Activated naive CD8-positive, alpha-beta T cell treated with anti-CD3 and anti-CD28 coated beads, Interleukin-2, amount 50 U/mL, for 24 hours (primary cell): ENCODE measurements around the gene SLC51A.

Source experiments
- ATAC-seq: fragments of 150-1000 bp; cut with Tn5 transposase; one replicate; pipeline ENCODE4 v1.10.0; 2021
- DNase-seq: peaks from one replicate; pipeline ENCODE4 v3.0.0; 2021
- H3K27ac Mint-ChIP-seq: one replicate; pipeline ENCODE4 v1.8.0; 2021; ENCODE audit warnings: mild to moderate bottlenecking, mixed read lengths
- H3K27me3 Mint-ChIP-seq: one replicate; pipeline ENCODE4 v1.8.0; 2021; ENCODE audit warnings: mixed read lengths
- H3K36me3 Mint-ChIP-seq: one replicate; pipeline ENCODE4 v1.8.0; 2021; ENCODE audit warnings: low read depth, mixed read lengths
- H3K4me1 Mint-ChIP-seq: one replicate; pipeline ENCODE4 v1.8.0; 2021; ENCODE audit warnings: mixed read lengths
- H3K4me3 Mint-ChIP-seq: one replicate; pipeline ENCODE4 v1.8.0; 2021; ENCODE audit warnings: mild to moderate bottlenecking, moderate library complexity, mixed read lengths
- H3K9me3 Mint-ChIP-seq: one replicate; pipeline ENCODE4 v1.8.0; 2021; ENCODE audit warnings: mixed read lengths

The SLC51A gene

DNA sequence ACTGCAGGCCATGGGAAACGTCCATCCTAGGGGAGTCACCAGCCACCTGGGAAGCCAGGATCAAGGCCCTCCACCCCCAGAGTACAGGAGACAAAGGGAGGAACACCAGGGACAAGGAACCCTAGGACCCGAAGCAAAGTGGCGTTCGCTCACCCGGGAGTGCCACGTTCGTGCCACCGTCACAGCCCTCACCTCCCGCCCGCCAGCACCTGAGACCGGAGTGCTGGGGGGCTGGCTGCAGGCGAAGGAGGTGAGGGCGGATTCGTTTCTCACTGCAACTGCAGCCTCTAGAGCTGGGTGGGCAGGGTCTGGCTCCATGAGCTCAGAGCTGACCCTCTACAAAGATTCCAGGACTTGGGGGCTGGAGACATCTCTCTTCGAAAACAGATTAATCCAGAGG, 31.5 kb upstream of the SLC51A start:
- DNase-seq (no peak), ATAC-seq (no peak)
- Mint-ChIP-seq H3K4me3 (no peak overlapping the region), H3K27ac (no peak overlapping the region), H3K4me1 (peaks cover 53% of the 10 kb centered on the region), H3K9me3 (no peaks in the 10 kb centered on the region), H3K27me3 (no peaks in the 10 kb centered on the region), H3K36me3 (no peaks in the 10 kb centered on the region)

DNA sequence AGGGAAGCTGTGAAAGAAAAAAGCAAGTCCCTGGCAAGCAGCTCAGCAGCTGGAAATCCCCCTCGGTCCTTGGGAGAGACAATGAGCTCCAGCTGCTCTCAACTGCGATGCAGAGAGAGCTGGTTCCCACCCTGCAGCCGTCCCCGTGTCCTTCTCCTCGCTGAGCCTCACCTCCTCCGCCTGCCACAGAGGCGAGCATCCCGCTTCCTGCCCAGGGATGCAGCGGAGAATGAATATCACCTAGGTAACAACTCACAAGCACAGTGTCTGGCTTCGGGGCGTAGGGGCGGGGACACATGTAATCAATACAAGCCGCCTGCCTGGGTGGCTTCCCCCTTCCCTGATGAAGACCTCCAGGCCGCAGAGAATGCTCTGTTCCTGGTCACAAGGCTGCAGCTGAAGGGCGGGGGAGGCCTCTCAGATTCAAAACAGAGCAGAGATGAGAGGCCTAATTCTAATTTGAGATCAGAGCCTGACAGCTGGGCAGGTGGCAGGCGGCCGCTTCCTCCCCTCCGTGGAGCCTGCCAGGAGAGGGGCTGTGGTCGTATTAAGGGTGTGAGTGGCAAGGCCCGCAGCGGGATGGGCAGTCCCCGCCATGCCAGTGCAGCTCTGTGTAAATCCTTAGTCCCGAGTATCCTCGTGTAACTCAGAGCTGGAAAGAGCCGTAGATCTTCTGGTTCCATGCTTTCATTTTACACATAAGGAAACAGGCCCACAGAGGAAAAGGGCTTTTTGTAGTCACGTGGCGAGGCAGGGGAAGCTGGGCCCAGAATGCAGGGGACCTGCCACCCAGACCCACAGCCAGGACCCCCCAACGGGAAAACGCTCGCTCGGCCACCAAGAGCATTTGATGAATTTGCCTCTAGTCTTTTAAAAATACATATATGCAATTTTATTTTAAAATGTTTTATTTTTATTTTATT, 29.4 kb upstream of the SLC51A start:
- H3K4me1 Mint-ChIP-seq, result peaks cover 46% of the 10 kb centered on the region
- H3K27me3 Mint-ChIP-seq, result no peaks in the 10 kb centered on the region
- H3K4me3 Mint-ChIP-seq, result no peak overlapping the region
- peak overlapping the region; percentile 46 for H3K27ac Mint-ChIP-seq
- DNase-seq (no peak), ATAC-seq (no peak)
- H3K9me3 Mint-ChIP-seq, result no peaks in the 10 kb centered on the region
- no peaks in the 10 kb centered on the region for H3K36me3 Mint-ChIP-seq

DNA sequence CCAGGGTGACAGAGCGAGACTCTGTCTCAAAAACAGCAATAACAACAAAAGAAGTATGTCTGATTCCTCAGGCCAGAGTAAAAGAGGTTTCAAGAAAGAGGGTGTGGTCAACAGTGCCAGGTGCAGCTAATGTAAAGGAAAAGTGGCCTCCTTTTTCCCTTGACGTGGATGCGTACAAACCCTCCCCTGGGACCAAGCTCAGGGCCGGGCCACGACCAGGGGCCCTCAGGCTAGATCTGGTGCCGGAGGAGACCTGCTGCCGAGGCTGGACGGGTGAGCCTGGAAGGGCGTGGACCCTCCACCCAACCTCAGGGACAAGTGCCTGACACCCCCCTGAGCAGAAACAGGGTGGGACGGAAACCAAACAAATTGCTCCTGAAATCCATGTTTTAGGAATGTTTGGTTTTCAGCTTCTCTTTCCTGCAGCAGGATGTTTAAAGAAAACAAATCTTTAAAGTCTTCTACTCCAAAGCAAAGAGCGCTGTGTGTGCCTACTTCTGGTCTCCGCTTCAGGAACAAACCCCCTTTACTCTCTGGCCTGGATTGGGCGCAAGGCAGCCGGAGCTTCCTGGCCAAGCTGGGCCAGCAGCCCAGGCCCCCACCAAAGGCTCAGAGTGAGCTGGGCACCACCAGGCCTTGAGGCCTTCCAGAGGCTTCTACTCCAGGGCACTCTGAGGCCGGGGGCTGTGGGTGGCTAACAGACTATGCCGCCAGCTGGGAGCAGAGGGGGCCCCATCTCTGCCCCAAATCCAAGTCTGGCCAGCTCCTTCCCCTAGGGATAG, 26.6 kb upstream of the SLC51A start:
- Mint-ChIP-seq H3K9me3 (no peaks in the 10 kb centered on the region), H3K27ac (no peak overlapping the region), H3K27me3 (no peaks in the 10 kb centered on the region), H3K36me3 (no peaks in the 10 kb centered on the region), H3K4me3 (no peak overlapping the region), H3K4me1 (peaks cover 42% of the 10 kb centered on the region)
- no peak for ATAC-seq
- no peak for DNase-seq

DNA sequence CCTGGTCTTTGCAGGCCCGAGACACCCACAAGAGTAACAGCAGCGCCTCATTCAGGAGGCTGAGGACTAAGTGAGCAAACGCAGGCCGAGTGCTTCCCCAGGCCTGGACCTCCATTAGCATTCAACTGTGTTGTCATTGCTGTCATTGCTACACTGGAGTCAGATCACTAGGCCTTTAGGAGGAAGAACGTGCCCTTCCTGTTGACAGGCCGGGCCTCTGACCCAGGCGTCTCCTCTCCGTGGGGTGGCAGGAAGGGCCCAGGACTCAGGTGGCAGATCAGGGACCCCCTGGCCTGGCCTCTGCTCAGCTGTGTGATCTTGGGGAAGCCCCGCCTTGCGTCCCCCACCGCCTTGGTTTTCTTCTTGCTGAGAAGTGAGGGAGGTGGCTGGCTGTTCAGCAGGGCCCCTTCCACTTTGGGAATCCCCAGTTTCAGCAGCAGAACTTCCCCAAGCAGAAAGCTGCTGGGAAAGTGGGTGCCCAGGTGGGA, 24.3 kb upstream of the SLC51A start:
- Mint-ChIP-seq H3K36me3 (no peaks in the 10 kb centered on the region), H3K9me3 (no peaks in the 10 kb centered on the region), H3K4me1 (peaks cover 39% of the 10 kb centered on the region), H3K27ac (peak overlapping the region; percentile 86), H3K4me3 (peak overlapping the region; percentile 48), H3K27me3 (no peaks in the 10 kb centered on the region)
- DNase-seq (peak; percentile 68), ATAC-seq (peak; percentile 56)

DNA sequence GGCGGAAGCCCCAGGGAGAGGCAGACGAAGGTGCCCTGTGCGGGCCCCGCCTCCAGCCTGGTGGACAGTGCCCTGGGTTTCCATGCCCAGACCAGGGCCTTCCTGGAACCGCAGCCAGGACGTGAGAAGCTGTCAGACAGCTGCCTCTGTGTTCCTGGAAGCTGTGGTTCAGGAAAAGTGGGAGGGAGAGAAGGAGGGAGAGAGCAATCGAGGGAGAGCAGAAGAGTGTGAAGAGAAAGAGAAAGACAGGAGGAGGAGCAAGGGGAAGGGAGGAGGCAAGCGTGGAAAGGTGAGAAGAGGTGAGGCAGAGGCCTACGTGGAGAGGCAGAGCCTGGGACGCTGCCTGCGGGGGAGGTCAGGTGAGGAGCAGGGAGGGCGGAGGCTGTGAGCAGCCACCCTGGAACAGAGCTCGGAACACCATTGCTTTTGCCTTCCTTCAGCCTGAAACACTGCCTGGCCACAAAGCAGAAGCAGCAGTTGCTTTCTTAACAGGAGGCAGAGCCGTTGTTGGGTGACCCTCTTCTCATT, 23.7 kb upstream of the SLC51A start:
- H3K27me3 Mint-ChIP-seq, result no peaks in the 10 kb centered on the region
- no peak for ATAC-seq
- H3K9me3 Mint-ChIP-seq, result no peaks in the 10 kb centered on the region
- DNase-seq, result no peak
- peak overlapping the region; percentile 48 for H3K4me3 Mint-ChIP-seq
- peak overlapping the region; percentile 86 for H3K27ac Mint-ChIP-seq
- H3K36me3 Mint-ChIP-seq, result no peaks in the 10 kb centered on the region
- peaks cover 41% of the 10 kb centered on the region for H3K4me1 Mint-ChIP-seq

DNA sequence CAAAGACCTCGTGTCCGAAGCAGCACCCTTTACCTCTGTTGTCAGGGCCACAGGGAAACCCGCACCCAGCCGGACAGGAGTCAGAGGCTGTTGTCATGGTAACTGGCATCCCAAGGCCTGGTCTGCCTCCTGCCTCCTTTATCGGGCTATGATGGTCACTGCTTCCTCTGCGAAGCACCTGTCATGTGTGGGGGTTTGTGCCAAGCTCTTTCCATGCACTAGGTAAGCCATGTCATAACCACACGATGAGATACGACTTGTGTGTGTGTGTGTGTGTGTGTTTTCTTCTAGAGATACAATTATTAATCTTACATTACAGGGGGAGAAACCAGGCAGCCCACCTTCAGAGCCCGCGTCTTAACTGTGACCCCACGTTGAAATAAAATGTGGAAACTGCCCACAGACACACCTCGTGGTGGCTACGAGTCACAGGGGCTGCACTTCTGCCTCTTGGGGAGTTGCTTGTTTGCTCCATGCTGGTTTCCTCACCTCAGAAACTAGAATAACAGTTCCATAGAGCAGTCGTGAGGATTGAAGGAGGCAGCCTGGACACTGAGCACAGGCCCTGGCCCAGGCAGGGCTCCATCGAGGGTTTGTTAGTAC, 23.1 kb upstream of the SLC51A start:
- Mint-ChIP-seq H3K4me3 (peak overlapping the region; percentile 48), H3K9me3 (no peaks in the 10 kb centered on the region)
- peak; percentile 22 for ATAC-seq

DNA sequence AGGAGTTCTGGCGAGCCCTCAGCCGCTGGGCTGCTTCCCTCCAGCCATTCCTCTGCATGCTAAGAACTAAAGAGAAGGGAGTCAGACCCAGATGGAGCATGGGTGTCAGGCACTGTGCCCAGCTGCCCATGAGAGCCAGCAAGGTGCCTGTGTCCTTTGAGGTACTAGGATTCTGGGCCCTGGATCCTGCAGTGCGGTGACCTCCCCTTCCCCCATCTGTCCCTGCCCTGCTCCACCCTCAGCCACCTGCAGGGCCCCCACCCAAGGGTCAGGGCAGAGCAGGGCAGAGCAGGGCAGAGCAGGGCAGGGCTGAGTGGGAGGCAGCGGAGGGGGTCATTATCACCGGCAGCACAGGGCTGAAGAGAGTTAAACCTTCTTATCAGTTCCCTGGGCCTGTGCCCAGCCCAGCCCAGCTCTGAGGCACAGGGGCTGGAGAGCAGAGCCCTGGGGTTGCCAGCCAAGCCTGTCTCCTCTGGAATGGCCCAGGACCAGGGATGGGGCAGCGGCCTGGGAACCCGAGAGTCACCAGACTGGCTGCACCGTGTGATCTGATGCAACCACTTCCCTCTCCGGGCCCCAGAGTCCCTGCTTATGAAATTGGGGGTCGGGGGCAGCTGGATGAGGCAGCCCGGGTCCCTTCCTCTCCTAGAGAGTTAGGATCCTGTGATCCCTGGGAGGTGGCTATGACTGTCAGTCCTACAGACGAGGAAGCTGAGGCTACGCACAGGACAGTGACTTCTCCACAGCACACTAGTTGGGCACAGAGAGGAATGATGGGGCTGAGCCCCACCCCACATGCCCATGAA, 22.4 kb upstream of the SLC51A start:
- Mint-ChIP-seq H3K27ac (peak overlapping the region; percentile 86), H3K4me1 (peaks cover 47% of the 10 kb centered on the region), H3K9me3 (no peaks in the 10 kb centered on the region), H3K4me3 (no peak overlapping the region), H3K27me3 (no peaks in the 10 kb centered on the region), H3K36me3 (no peaks in the 10 kb centered on the region)
- DNase-seq (no peak), ATAC-seq (no peak)

More for the DNA sequence above, 23.1 kb upstream of the SLC51A start:
- Mint-ChIP-seq H3K27me3 (no peaks in the 10 kb centered on the region), H3K36me3 (no peaks in the 10 kb centered on the region), H3K4me1 (peaks cover 47% of the 10 kb centered on the region), H3K27ac (peak overlapping the region; percentile 86)
- no peak for DNase-seq

DNA sequence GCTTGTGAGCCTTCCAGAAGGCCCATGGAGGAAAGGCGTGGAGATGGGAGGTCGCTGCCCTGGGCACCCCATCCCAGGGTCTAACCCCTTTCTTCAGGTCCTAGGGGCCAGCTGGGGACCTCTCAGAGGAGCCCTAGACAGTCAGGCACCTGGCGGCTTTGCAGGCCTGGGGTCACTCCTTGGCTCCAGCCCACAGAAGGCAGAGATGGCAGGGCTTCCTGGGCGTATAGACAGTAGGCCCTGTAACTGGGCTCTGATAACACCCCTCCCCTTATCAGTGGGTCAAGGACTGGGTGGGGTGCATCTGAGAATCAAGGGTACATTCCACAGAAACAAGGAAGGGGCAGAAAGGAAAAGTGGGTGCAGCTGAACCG, 21.8 kb upstream of the SLC51A start:
- no peak overlapping the region for H3K27ac Mint-ChIP-seq
- no peaks in the 10 kb centered on the region for H3K27me3 Mint-ChIP-seq
- H3K4me3 Mint-ChIP-seq, result no peak overlapping the region
- ATAC-seq (no peak), DNase-seq (no peak)
- peaks cover 47% of the 10 kb centered on the region for H3K4me1 Mint-ChIP-seq
- H3K36me3 Mint-ChIP-seq, result no peaks in the 10 kb centered on the region
- no peaks in the 10 kb centered on the region for H3K9me3 Mint-ChIP-seq

DNA sequence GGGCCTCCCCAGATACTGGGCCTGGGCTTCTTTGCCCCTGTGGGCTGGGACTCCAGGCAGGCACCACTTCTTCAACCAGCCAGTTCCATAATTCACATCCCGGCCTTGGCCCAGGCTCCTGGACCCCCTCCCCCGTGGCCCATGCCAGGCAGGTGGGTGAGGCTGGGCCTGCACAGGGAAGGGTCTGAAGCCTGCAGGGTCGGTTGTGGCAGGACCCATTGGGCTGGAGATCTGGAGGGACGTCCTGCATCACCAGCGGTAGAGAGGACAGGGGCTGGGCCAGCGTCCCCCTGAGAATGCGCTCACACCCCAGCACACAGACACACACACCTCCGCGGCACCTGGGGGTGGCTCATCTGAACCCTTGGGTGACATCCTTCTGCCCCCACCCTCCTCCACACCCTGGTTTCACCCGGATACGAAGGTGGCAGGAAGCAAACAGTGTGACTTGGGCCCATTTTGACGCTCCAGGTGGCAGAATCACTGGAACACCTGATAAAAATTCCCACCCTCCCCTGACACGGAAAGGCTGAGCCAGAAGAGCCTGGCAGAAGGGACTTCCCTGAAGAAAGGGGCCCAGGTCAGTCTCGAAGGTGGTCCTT, 20.6 kb upstream of the SLC51A start:
- H3K4me3 Mint-ChIP-seq, result no peak overlapping the region
- ATAC-seq (no peak), DNase-seq (no peak)
- H3K27me3 Mint-ChIP-seq, result no peaks in the 10 kb centered on the region
- H3K4me1 Mint-ChIP-seq, result peaks cover 42% of the 10 kb centered on the region
- H3K27ac Mint-ChIP-seq, result no peak overlapping the region
- no peaks in the 10 kb centered on the region for H3K36me3 Mint-ChIP-seq
- H3K9me3 Mint-ChIP-seq, result no peaks in the 10 kb centered on the region

DNA sequence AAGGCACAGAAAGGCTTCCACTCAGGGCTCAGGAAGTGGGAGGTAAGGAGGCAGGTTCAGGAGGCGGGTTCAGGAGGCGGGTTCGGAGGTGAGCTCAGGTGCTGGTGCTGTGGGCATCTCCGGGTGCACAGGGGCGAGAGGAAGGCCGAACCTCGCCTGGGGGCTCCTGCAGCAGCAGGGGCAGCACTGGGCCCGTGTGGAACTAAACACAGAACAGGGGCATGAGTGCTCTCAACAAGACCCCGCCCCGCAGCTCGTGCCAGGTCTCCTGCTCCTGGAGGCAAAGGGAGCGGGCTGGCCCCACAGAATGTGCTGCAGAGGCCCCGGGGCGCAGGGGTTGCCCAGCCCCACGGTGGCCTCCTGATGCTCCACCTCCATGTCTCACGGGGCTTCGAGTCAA, 18.8 kb upstream of the SLC51A start:
- DNase-seq, result no peak
- Mint-ChIP-seq H3K4me1 (peaks cover 27% of the 10 kb centered on the region), H3K27me3 (no peaks in the 10 kb centered on the region), H3K4me3 (no peak overlapping the region), H3K9me3 (no peaks in the 10 kb centered on the region), H3K27ac (no peak overlapping the region), H3K36me3 (no peaks in the 10 kb centered on the region)
- no peak for ATAC-seq

DNA sequence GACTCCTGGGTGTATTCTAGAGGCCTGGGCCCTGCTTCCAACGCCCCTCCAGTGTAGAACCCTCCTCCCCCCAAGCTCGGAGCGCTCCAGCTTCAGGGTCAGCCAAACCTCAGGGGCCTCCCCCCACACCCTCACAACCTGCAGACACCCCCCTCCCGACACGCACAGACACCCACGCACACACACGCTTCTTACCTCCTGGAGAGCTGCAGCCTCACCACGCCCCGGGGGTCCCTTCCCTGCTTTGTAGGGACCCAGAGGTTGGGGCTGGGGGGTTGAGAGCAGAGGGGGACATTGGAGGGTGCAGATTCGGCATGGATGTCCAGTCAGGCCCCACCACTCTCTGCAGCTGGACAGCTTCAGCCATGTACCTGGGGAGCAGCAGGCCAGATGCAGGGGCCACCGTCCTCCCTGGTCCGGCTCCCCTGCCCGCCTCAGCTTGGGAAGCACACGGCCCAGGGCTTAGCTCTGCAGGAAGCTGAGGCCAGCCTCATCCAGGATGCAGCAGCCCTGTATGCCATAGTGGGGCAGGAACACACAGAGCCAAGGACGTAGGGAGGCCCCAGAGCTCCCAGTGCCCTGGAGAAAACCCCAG, 18.2 kb upstream of the SLC51A start:
- Mint-ChIP-seq H3K4me1 (peaks cover 25% of the 10 kb centered on the region), H3K27me3 (no peaks in the 10 kb centered on the region), H3K36me3 (no peaks in the 10 kb centered on the region), H3K9me3 (no peaks in the 10 kb centered on the region), H3K27ac (no peak overlapping the region), H3K4me3 (no peak overlapping the region)
- ATAC-seq (no peak), DNase-seq (no peak)

DNA sequence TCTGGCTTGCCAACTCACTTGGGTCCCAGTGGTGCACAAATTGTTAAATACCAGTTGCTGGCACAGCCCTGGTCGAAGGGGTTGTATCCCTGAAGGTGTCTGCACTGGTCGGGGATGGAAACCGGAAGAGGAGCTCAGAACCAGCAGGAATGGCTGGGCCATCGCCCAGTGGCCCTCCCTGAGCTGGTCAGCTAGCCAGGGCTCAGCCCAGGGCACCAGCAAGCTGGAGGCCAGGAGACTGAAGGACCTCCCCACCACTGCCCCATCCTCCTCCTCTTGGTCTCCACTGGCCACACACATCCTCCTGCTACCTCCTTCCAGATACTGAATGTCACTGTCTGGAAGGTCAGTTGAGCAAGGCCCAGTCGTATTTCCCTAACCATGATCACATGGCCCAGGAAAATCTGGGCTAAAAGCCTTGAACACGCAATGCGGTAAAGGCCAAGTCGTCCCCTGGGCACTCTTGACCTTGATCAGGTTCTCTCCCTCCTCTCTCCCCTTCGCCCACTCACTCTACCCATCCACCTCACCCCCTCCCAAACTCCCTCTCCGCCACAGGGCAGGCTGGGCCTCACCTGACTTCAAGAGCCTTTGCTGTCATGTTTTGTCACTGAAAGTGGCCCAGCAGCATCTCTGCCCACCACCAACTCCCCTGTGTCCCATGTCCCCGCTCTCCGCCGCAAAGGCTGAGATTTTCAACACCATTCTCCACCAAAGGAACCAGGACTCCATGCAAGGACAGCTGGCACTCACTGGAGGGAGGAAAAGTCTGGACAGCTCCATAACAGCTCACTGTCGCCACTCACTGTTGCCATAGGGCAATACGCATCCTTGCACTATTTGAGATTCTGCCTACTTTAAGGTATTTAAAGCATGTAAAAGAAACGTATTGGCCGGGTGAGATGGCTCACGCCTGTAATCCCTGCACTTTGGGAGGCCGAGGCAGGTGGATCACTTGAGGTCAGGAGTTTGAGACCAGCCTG, 17.3 kb upstream of the SLC51A start:
- H3K4me1 Mint-ChIP-seq, result peaks cover 22% of the 10 kb centered on the region
- no peaks in the 10 kb centered on the region for H3K9me3 Mint-ChIP-seq
- H3K27me3 Mint-ChIP-seq, result peaks cover 2% of the 10 kb centered on the region
- ATAC-seq (no peak), DNase-seq (no peak)
- no peak overlapping the region for H3K27ac Mint-ChIP-seq
- no peaks in the 10 kb centered on the region for H3K36me3 Mint-ChIP-seq
- no peak overlapping the region for H3K4me3 Mint-ChIP-seq
